ENCODE data around the gene FAM111B. TPM values are rescaled to one million over a fixed set of nuclear protein-coding genes. Genes with fewer than 3 reads are reported as not detected.

The FAM111B gene
- total and polyA plus RNA-seq, 4 donors = 0.08 to 2.6 (median 1.4) TPM

DNA sequence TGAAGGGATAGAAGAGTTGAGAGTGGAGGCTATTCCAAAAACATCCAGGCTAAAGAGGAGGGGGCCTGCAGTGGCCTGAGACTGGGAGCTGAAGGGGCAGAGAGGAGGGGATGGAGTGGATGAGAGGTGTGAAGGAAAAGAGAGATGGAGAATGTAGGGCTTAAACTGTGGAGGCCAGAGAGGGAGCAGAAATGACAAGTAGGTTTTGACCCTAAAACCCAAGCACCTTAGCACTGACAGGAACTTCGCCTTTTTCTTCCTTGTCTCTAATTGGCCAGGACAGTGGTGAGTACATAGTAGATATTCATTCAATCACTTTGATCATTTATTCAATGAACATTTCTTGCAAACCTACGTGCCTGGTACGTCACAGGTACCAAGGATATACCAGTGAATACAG lies 7.3 kb downstream of the FAM111B start:
- no peak overlapping the region for H3K9ac ChIP-seq (ENCODE audit: low read depth in 1 of 2, low read length in 2 of 2)
- TF ChIP-seq ZBTB33 (IDR thresholded peaks at IDR 0.05) = no peak
- H3K9me3 ChIP-seq (ENCODE audit: control insufficient read depth in 4 of 4, low read length in 3 of 4) = peaks cover 6 to 14% (median 12%) of the 10 kb centered on the region in 4 donors
- no peak overlapping the region for H3K27ac ChIP-seq (ENCODE audit: low read depth in 1 of 2, low read length in 2 of 2)
- no peak for DNase-seq (ENCODE audit: low spot score)
- H3K36me3 ChIP-seq (ENCODE audit: control insufficient read depth in 4 of 4, insufficient read depth in 3 of 4, low read depth in 1 of 4, low read length in 3 of 4) = no peaks in the 10 kb centered on the region
- H3K4me1 ChIP-seq (ENCODE audit: control insufficient read depth in 4 of 4, insufficient read depth in 4 of 4, low read length in 3 of 4) = no peaks in the 10 kb centered on the region
- WGBS = 98% methylated on average over 3 of the region's 3 CpGs
- no peaks in the 10 kb centered on the region for H3K27me3 ChIP-seq (ENCODE audit: control insufficient read depth in 4 of 4, insufficient read depth in 4 of 4, low read length in 3 of 4)
- no peak overlapping the region for H3K4me3 ChIP-seq (ENCODE audit: low read depth in 1 of 3, low read length in 3 of 3)

DNA sequence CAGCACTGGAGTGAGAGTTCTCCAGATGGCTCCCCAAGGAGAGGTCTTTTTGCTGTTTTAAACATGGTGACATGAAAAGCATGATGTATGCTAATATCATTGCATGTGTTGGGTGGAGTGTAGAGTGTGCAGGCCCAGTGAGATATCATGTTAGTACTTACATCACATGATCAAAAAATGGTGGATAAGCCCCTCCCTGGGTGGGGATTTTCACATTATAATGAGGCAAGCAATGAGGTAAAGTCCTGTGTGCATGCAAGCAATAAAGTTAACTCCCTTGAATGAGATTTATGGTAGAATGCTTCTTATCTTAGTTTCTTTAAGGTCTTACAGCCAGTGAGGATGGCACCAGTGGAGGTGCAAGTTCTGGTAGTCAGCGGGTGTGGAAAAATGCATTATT lies 8.5 kb downstream of the FAM111B start:
- Histone ChIP-seq H3K27me3 (ENCODE audit: control insufficient read depth in 4 of 4, insufficient read depth in 4 of 4, low read length in 3 of 4) (no peaks in the 10 kb centered on the region), H3K4me3 (ENCODE audit: low read depth in 1 of 3, low read length in 3 of 3) (no peak overlapping the region), H3K27ac (ENCODE audit: low read depth in 1 of 2, low read length in 2 of 2) (no peak overlapping the region), H3K4me1 (ENCODE audit: control insufficient read depth in 4 of 4, insufficient read depth in 4 of 4, low read length in 3 of 4) (no peaks in the 10 kb centered on the region), H3K9me3 (ENCODE audit: control insufficient read depth in 4 of 4, low read length in 3 of 4) (peaks cover 6 to 14% (median 12%) of the 10 kb centered on the region in 4 donors), H3K9ac (ENCODE audit: low read depth in 1 of 2, low read length in 2 of 2) (no peak overlapping the region), H3K36me3 (ENCODE audit: control insufficient read depth in 4 of 4, insufficient read depth in 3 of 4, low read depth in 1 of 4, low read length in 3 of 4) (no peaks in the 10 kb centered on the region)
- TF ChIP-seq NR2F2 (IDR thresholded peaks at IDR 0.05) = no peak
- TF ChIP-seq CTCF (IDR thresholded peaks at IDR 0.05; ENCODE audit: low read depth, low read length, missing input control) = no peak
- TF ChIP-seq YY1 (IDR thresholded peaks at IDR 0.05) = no peak
- no peak for TF ChIP-seq EGR1 (IDR thresholded peaks at IDR 0.05; ENCODE audit: low read depth in 2 of 2)
- TF ChIP-seq JUND (IDR thresholded peaks at IDR 0.05) = no peak
- no peak for TF ChIP-seq RAD21 (IDR thresholded peaks at IDR 0.05)
- no peak for TF ChIP-seq HNF4A (conservative IDR thresholded peaks at IDR 0.05)
- TF ChIP-seq TAF1 (conservative IDR thresholded peaks at IDR 0.05) = no peak
- TF ChIP-seq HNF4G (IDR thresholded peaks at IDR 0.05) = no peak
- TF ChIP-seq GABPA (IDR thresholded peaks at IDR 0.05 in 1 of 2, conservative IDR thresholded peaks at IDR 0.05 in 1 of 2) = no peak
- TF ChIP-seq FOXA1 (IDR thresholded peaks at IDR 0.05) = no peak
- no peak for TF ChIP-seq SP1 (IDR thresholded peaks at IDR 0.05)
- TF ChIP-seq ZBTB33 (IDR thresholded peaks at IDR 0.05) = no peak
- TF ChIP-seq FOXA2 (IDR thresholded peaks at IDR 0.05) = no peak
- TF ChIP-seq, protein P1, sequence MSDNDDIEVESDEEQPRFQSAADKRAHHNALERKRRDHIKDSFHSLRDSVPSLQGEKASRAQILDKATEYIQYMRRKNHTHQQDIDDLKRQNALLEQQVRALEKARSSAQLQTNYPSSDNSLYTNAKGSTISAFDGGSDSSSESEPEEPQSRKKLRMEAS (IDR thresholded peaks at IDR 0.05) = no peak
- no peak for DNase-seq (ENCODE audit: low spot score)
- 100% methylated on average over 1 of the region's 1 CpG for WGBS

Data from liver (tissue), 9 donors.